ENCODE results near the gene SLCO4A1. TPM values are rescaled to one million over a fixed set of nuclear protein-coding genes. Genes with fewer than 3 reads are reported as not detected.

Gene SLCO4A1
- total RNA-seq, 1 experiment from 2014 or later, result 161 TPM

- DNase-seq, result no peak
- Histone ChIP-seq H3F3A (ENCODE audit: low read length, unreplicated experiment) (no peaks in the 10 kb centered on the region), H3K4me2 (ENCODE audit: low read length) (no peak overlapping the region), H3K4me1 (ENCODE audit: insufficient read depth, low read length) (no peaks in the 10 kb centered on the region), H3K27ac (ENCODE audit: low read length) (no peak overlapping the region), H3K27me3 (ENCODE audit: low read length) (no peaks in the 10 kb centered on the region), H3K36me3 (ENCODE audit: low read depth, low read length) (no peaks in the 10 kb centered on the region), H3K4me3 (ENCODE audit: low read length) (no peak overlapping the region), H3K79me2 (ENCODE audit: low read length) (no peaks in the 10 kb centered on the region), H3K9ac (ENCODE audit: low read length) (no peak overlapping the region), H4K20me1 (ENCODE audit: low read length) (no peaks in the 10 kb centered on the region), H3K9me3 (ENCODE audit: low read length) (no peaks in the 10 kb centered on the region), H2AFZ (ENCODE audit: low read length) (no peak overlapping the region), H3K9me2 (replicated peaks; ENCODE audit: low read length) (no peaks in the 10 kb centered on the region)
- BruUV-seq (replicated peaks), result no TSS peak
- ChIA-PET CTCF (no interaction called here), POLR2A (ENCODE audit: unreplicated experiment) (no interaction called here)
- no peak for ATAC-seq
- intact Hi-C loops (cut with micrococcal nuclease), result no loop called here
- no peak for TF ChIP-seq EZH2phosphoT487 (IDR thresholded peaks at IDR 0.05; ENCODE audit: borderline replicate concordance, low read length)
- TF ChIP-seq CTCF (conservative IDR thresholded peaks at IDR 0.05; ENCODE audit: low read depth, low read length), result no peak
- no peak for TF ChIP-seq EZH2 (IDR thresholded peaks at IDR 0.05; ENCODE audit: low read length, unreplicated experiment)
These were observed 74.6 kb downstream of the SLCO4A1 start for GRCh38 chr20:62716941-62717310.

DNA sequence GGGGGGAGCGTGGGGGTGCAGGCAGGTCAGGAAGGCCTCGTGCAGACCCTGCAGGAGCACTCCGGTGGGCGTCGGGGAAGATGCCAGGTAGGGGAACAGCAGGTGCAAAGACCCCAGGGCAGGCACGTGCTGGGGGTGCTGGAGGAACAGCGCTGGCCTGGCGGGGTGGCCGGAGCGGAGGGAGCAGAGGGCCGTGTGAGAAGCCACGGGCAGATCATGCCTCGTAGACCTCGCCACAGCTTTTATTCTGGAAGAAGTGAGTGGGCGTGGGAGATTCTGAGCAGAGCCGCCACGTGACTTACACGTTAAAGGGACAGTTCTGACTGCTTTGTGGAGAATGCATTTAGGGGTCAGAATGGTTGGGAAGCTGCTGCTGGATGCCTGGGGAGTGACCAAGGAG lies 75.6 kb downstream of the SLCO4A1 start:
- DNase-seq, result no peak
- Histone ChIP-seq H2AFZ (ENCODE audit: low read length) (no peak overlapping the region), H3K9me3 (ENCODE audit: low read length) (no peaks in the 10 kb centered on the region), H3K27ac (ENCODE audit: low read length) (no peak overlapping the region), H3K27me3 (ENCODE audit: low read length) (no peaks in the 10 kb centered on the region), H3K9me2 (replicated peaks; ENCODE audit: low read length) (no peaks in the 10 kb centered on the region), H3K4me3 (ENCODE audit: low read length) (no peak overlapping the region), H3K79me2 (ENCODE audit: low read length) (no peaks in the 10 kb centered on the region), H3K36me3 (ENCODE audit: low read depth, low read length) (no peaks in the 10 kb centered on the region), H3K4me1 (ENCODE audit: insufficient read depth, low read length) (no peaks in the 10 kb centered on the region), H3K4me2 (ENCODE audit: low read length) (no peak overlapping the region), H4K20me1 (ENCODE audit: low read length) (no peaks in the 10 kb centered on the region), H3F3A (ENCODE audit: low read length, unreplicated experiment) (no peaks in the 10 kb centered on the region), H3K9ac (ENCODE audit: low read length) (no peak overlapping the region)
- BruUV-seq (replicated peaks), result no TSS peak
- ChIA-PET POLR2A (ENCODE audit: unreplicated experiment) (no interaction called here), CTCF (interaction anchor here (1.0 kb wide), 1 partner anchor 10 kb away, joined by 3 read pairs; no protein-coding TSS in a partner anchor)
- TF ChIP-seq CTCF (conservative IDR thresholded peaks at IDR 0.05; ENCODE audit: low read depth, low read length) (no peak), EZH2phosphoT487 (IDR thresholded peaks at IDR 0.05; ENCODE audit: borderline replicate concordance, low read length) (no peak), EZH2 (IDR thresholded peaks at IDR 0.05; ENCODE audit: low read length, unreplicated experiment) (no peak)
- no peak for ATAC-seq
- intact Hi-C loops (cut with micrococcal nuclease), result no loop called here

GRCh38 chr20:62718546-62718945 lies 76.2 kb downstream of the SLCO4A1 start:
- ChIA-PET POLR2A (ENCODE audit: unreplicated experiment) (no interaction called here), CTCF (interaction anchor here (1.0 kb wide), 1 partner anchor 11 kb away, joined by 3 read pairs; no protein-coding TSS in a partner anchor)
- Histone ChIP-seq H3F3A (ENCODE audit: low read length, unreplicated experiment) (no peaks in the 10 kb centered on the region), H2AFZ (ENCODE audit: low read length) (no peak overlapping the region), H3K27me3 (ENCODE audit: low read length) (no peaks in the 10 kb centered on the region), H3K4me1 (ENCODE audit: insufficient read depth, low read length) (no peaks in the 10 kb centered on the region), H3K9me2 (replicated peaks; ENCODE audit: low read length) (no peaks in the 10 kb centered on the region), H3K4me2 (ENCODE audit: low read length) (no peak overlapping the region), H4K20me1 (ENCODE audit: low read length) (no peaks in the 10 kb centered on the region), H3K9ac (ENCODE audit: low read length) (no peak overlapping the region), H3K9me3 (ENCODE audit: low read length) (no peaks in the 10 kb centered on the region), H3K36me3 (ENCODE audit: low read depth, low read length) (no peaks in the 10 kb centered on the region), H3K4me3 (ENCODE audit: low read length) (no peak overlapping the region), H3K27ac (ENCODE audit: low read length) (no peak overlapping the region), H3K79me2 (ENCODE audit: low read length) (no peaks in the 10 kb centered on the region)
- no peak for DNase-seq
- intact Hi-C loops (cut with micrococcal nuclease), result no loop called here
- ATAC-seq, result no peak
- TF ChIP-seq EZH2 (IDR thresholded peaks at IDR 0.05; ENCODE audit: low read length, unreplicated experiment), result no peak
- TF ChIP-seq CTCF (conservative IDR thresholded peaks at IDR 0.05; ENCODE audit: low read depth, low read length), result no peak
- no peak for TF ChIP-seq EZH2phosphoT487 (IDR thresholded peaks at IDR 0.05; ENCODE audit: borderline replicate concordance, low read length)
- BruUV-seq (replicated peaks), result no TSS peak
